GM21825 (cell line): ENCODE data around the gene ANK2.
"Not testable (repeated sequence)": the region's sequence is repeated elsewhere in the genome, so short reads cannot be mapped to it uniquely, and the experiment has no call there.

Source experiments
- ATAC-seq: cut with Tn5 transposase; IDR thresholded peaks from one replicate; pipeline ENCODE4 v1.9.1; 2021; ENCODE audit warnings: mild to moderate bottlenecking, moderate library complexity; ENCODE audit not compliant: unreplicated experiment

Gene ANK2

DNA sequence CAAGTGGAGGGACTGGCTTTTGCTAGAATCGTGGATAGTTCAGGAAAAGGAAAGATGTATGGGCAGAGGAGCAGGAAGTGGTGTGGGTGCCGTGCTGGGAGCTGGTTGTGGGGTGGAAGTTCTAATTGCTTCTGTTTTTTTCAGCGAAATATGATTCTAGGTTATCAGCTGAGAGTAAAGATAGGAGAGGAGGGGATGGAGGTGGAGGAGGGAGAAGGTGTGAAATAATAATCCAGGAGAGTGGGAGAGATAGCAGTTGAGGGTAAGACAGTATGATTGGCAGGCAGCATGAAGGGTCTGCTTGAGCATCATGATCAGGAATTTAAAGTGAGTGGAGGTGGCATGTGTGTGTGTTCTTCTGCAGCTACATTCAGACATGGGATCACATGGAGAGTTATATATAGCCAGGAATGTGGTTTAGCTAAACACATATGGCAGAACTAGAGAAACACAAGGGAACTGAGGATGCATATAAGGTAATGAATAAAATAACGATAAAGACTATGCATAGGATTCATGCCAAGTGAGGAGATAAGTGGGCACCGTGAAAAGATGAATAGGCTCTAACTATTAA is 133.7 kb downstream of the ANK2 start:
- no peak for ATAC-seq

DNA sequence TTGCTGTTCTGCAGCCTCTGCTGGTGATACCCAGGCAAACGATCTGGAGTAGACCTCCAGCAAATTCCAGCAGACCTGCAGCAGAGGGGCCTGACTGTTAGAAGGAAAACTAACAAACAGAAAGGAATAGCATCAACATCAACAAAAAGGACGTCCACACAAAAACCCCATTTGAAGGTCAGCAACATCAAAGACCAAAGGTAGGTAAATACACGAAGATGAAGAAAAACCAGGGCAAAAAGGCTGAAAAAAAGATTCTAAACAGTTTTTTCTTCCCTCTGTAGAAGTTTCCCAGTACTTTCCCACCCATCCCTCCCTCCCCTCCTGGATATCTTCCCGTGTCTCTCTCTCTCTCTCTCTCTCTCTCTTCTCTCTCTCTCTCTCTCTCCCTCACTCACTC is 136.8 kb downstream of the ANK2 start:
- not testable (repeated sequence) for ATAC-seq

DNA sequence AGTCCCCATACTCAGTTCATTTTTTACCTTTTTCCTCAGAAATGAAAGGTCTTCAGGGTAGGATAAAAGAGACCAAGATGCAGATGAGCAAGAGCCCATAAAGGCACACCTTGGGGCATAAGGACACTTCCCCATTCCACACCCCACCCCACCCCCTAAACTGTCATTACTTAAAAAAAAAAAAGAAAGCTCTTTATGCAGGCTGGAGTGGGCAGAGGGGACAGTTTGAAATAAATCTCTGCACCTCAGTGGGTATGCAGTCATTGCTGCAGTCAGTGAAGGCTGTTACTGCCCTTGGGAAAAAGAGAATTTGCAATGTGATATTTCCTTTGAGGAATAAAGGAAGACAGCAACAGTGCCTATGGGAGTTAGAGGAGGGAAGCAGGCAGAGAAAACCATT is 137.5 kb downstream of the ANK2 start:
- ATAC-seq = no peak

DNA sequence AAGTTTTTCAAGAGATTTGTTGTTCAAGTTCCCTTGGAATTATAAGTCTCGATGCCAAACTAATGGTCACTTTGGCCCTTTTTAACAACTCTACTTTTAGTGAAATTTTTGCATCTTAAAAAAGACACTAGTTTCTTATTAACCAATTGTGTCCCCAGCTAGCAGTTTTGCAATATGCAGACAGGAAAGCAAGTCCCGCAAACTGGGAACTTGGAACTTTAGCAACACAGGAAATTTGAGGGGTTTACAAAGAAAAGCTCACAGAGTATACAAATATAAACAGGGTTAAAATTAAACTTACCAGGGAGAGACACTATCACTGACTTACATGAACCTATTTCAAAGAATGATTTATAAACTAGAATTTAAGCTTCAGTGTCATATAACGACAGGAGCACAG is 137.9 kb downstream of the ANK2 start:
- ATAC-seq = no peak

DNA sequence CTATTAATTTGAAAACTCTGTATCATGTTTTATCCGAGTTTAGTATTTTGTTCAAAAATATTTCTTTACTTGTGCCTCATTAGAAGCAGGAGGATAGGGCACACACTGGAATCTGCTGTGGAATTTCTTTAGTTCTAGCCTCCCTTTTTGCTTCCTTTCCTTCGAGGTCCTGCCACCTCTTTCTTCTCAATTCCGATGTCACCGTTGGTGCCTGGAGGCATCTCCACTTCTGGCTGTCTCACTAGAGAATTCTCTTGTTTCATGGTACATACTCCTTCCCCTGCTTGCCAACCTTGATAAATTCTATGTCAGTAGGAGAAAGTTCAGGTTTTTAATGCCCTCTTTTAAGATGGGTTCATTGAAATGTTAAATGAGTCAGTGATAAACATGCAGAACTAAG is 140.1 kb downstream of the ANK2 start:
- no peak for ATAC-seq

DNA sequence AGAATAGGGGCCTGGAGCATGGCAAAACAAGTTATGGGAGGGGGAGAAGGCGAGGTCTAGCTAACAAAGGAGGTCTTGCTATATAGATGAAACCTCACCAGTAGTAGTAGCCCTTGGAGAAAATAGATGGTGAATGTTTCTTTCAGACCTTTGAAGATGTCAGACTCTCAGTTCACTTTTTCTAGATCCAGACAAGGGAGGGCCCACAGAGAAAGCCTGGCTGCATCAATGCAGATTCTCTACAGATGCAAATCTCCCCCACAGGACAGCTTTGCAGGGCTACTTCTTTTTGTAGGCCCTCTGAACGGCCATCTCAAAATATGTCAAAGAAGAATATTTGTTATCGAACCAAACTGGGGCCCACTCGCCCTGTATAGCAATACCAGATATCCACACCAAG is 159.7 kb downstream of the ANK2 start:
- ATAC-seq = no peak

DNA sequence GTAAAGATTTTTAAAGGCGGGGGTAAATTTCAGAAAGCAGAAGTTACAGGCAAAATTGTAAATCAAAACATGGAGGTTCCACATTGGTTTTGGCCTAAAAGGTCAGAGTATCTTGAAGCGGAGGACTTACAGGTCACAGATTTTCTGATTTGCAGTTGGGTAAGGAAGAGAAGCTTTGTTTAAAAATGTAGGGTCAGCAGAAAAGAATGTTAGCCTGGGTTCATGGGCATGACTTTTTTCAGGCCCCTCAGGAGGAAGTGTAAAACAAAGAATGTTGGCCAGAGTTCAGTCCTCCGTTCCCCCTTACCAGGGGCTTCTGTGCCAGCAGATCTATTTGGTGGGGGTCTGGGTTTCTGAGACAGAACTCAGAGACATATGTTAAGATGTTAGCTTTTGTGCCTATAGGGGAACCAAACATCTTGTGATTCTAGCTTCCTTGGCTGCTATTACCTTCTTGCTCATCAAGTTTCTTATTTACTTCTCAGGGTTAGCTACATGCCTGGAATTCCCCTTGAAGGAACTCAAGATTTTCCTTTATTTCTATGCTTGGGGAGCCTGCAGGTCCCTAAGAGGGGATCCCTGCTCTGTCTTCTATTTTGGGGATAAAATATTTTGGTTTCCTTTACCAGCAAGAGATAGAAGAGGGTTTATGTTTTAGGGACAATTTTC is 160.3 kb downstream of the ANK2 start:
- no peak for ATAC-seq

DNA sequence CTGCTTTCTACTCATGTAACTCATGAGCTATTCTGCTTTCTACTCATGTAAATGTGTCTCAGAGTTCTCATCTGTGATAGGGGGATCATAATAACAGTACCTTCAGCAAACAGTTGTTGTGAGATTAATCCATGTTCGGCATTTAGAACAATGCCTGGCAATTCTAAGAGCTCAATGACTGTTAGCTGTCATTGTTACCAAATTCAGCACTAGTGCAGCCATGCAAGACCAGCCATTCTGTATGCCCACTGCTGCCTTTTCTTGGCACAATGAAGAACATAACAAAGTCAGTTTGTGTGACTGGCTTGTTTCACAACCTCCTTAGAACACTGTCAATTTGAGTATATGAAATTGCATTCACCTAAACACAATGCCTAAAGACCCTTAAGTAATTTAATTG is 163.2 kb downstream of the ANK2 start:
- ATAC-seq = no peak

DNA sequence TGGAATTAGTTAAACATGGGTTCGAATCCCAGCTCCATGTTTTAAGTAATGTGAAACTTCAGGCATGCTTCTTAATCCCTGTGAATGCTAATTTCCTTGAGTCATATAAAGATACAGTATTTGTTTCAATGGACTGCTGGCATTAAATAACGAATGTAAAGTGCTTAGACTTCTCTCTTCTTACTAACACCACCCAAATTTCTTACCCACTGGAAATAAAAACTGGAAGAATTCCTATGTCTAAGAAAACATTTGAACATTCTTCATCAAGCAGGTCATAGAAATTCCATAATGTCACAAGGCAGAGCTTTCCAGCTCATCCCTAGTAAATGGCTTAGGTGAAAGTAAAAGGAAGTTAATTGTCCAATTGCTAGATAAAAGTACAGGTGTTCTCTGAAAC is 172.5 kb downstream of the ANK2 start:
- no peak for ATAC-seq

DNA sequence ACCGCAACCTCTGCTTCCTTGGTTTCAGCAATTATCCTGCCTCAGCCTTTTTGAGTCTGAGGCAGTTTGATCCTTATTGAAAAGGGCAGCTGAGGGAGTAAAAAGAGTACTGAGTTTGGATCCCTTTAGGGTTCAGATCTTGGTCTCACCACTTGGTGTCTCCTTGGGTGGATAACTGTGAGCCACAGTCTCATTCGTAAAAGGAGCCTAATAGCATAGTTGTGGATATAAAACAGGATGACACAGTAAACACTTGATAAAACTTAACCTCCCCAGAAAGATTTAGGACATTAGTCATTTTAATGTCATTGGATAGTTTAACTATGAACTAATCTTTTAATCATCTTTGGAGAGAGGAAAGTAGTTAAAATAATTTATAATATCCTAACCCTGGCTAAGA is 173.0 kb downstream of the ANK2 start:
- ATAC-seq = no peak

DNA sequence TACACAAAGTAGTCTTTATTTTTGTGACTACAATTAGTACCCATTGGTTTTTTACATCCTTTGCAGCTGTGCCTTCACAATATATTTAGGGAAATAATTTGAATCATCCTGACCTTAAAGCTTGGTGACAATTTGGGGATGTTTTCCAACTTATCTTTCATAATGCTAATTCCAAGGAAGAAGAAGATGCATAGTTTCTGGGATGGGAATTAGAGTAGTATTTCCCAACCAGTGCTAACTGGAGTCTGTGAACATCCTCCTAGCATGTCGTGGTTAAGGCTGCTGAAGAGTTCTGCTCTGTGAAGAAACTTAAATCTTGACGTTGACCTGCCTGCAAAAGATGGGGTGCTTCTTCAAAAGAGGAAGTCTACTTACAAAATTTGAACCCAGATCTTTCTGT is 173.5 kb downstream of the ANK2 start:
- ATAC-seq = no peak

DNA sequence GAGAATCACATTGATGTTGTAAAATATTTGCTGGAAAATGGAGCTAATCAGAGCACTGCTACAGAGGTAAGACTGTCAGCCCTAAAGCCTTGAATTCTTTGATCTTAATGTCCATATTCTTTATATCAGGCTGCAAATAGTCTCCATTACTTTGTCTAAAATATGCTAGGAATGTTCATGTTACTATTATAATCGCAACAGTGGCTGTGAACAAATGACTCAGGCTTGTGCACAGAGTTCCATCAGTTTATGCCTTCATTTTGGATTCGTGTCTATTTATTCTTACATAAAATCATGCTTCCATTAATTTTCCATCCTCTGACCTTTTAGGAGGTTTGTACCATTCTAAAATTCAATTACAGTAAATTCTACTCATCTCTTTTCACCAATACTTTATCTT is 182.7 kb downstream of the ANK2 start:
- ATAC-seq = no peak

DNA sequence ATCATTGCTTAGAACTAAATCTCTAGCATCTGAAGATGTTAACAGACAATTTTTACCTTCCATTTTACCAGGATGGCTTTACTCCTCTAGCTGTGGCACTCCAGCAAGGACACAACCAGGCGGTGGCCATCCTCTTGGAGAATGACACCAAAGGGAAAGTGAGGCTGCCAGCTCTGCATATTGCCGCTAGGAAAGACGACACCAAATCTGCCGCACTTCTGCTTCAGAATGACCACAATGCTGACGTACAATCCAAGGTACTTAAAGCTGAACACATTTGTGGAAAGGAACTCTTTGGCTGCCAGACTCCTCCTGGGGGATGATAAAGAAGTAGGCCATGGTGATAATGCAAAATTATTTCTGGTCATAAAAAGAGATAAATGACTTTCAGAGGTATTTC is 187.5 kb downstream of the ANK2 start:
- no peak for ATAC-seq

DNA sequence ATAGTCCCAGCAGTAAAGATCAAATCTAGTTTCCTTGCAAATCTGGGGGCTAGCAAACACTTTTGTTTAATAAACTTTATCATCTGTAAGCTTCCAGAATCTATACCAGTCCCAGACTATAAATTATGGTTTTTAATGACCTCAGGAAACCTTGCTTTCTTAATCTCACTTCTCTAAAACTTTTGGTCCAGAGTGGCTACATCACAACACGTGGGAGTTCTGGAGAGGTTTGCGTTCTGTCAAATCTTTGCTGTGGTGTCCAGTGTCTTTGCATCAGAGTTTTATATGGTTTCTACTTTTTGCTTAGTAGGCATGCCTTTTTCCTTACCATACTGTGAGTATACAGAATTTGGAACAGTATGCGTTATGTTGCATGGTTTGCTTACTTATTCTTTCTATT is 193.9 kb downstream of the ANK2 start:
- no peak for ATAC-seq

DNA sequence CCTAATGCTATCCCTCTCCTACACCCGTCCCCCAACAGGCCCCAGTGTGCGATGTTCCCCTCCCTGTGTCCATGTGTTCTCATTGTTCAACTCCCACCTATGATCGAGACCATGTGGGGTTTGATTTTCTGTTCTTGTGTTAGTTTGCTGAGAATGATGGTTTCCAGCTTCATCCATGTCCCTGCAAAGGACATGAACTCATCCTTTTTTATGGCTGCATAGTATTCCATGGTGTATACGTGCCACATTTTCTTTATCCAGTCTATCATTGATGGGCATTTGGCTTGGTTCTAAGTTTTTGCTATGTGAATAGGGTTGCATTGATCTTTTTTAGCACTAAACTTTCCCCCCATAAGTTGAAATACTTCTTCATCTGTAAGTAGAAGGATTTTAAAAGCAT is 195.3 kb downstream of the ANK2 start:
- ATAC-seq = not testable (repeated sequence)

DNA sequence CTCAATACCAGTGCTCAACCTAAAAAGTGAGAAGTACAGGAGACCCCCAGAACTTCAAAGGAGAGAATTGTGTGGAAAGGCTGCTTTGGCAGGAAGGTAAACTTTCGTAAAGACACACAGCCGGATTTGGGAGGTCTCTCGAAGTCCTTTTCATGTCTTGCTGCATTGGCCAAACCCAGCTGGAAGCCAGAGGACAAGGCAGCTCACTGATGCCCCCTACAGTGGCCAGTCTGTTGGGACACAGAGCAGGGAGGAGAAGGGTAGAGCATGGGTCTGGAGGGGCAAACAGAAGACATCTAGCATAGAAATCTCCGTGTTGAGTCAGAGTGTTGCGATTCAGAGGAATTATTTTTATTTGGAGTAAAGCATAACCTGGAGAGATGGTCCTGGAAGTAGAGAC is 198.9 kb downstream of the ANK2 start:
- ATAC-seq = no peak

DNA sequence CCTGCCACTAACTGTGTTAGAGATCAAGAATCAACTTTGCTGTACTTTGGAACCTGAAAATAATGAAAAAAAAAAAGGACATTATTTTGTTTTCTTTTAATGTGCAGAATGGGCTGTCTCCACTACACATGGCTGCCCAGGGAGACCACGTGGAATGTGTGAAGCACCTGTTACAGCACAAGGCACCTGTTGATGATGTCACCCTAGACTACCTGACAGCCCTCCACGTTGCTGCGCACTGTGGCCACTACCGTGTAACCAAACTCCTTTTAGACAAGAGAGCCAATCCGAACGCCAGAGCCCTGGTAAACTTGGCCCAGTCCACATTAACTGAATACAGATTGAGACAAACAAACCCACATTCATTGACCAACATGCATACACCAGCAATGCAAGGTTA is 206.2 kb downstream of the ANK2 start:
- ATAC-seq = no peak

DNA sequence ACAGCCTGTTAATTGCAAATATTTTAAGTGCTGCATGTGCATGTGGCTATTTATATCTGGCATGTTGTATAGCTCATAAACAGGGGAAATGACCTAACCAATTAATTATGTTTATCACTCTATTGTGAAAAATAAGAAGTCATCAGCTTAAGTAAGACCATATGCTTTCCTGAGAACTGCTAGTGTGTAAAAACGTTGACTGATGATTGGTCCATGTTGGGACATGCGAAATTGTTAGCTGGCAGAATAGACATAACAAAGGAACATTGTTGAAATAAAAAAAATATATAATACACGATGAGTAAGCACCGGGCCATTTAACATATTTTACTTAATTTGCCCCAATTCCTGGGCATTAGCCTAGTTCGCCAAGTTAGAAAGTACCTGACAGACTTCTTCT is 207.5 kb downstream of the ANK2 start:
- ATAC-seq = no peak

DNA sequence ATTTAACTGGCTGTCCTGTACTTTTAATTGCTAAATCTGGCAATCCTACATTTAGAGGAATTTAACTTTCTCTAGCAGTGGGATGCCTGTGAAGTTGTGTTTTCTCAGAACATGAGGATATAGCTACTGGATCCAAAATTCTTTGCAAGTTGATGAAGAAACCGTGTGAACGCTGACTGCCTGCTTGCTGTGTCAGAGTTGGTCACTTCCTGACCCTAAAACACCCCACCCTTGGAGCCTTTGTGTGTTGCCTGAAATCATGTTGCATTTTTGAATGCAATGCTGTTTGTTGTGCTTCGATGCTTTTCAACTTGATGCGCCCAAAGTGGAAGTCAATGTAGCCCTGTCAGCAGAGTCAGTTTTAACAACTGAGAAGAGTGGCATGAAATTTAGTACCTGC is 211.2 kb downstream of the ANK2 start:
- ATAC-seq = no peak

DNA sequence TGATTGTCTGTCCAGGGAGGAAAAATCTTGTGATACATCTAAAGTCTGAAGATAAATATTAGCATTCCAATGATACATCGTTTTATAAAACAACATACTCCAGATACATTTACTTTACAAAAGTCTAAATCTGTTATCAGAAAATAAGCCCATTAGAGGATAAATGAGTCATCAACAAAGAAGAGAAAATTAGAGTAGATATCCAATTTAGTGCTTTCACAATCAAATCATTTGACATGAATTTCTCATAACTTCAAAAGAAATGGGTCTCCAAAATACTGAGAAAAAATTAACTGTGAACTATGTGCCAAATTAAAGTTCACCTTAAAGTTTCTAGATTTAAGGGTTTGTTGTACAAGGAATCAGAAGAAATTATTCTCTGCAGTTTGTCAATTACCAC is 213.8 kb downstream of the ANK2 start:
- ATAC-seq = no peak

DNA sequence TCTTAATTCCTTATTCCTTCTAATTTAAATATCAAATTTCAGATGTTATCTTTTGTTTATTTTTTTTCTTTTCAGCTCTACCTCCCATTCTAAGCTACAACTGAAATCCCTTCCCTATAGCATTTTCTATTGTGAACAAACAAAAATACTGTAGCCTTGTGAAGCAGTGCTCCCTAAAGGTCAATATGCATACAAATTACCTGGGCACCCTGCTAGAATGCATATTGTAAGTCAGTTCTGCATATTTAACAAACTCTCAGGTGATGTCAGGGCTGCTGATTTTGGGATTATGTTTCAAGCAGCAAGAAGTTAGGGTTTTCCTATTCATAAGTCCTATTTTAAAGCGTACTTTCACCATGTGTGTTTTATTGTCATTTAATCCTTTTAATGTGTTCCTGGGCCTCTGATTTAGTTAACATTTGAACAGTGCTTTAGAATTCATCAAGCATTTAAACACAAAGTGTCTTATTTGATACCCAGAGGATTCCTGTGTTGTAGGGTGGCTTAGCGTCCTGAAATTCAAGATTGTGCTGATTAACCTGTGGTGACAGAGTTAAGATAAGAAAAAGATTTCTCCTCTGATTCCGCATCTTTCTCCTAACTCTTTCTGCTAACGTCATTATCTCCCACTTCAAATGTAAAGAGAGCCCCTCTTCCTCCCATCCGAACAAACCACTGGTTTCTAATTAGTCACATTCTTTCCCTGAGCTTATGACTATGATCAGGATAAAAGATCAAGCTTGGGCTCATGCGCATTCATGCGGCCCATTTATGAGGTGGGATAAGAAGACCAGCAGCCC is 221.3 kb downstream of the ANK2 start:
- ATAC-seq = no peak

DNA sequence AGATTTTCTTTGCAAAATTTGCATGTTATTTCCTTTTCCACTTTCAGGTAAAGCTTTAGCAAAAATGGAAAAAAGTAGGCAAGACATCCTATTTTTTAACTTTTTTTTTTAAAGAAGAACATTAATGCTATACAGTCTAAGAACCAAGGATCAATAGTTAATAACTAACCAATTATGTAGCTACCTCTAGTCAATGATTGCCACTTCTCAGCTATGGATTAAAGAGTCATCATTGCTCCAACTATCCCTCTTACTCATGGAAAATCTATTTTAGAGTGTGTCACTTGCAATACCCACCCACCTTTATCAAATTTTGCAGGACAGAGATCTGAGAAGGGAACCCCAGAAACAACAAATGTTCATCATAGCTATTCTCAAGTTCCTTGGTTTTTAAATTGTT is 223.1 kb downstream of the ANK2 start:
- ATAC-seq = no peak
